Ishikawa (cell line): ENCODE results near the gene RPS27L.

Experiments
- CREB1 ChIP-seq: IDR thresholded peaks from 2 replicates; pipeline ENCODE4 v1.6.1; 2012; ENCODE audit warnings: low read depth
- EGR1 ChIP-seq: IDR thresholded peaks from 2 replicates; pipeline ENCODE4 v1.6.1; 2012
- EP300 ChIP-seq: IDR thresholded peaks from 2 replicates; pipeline ENCODE4 v1.6.1; 2012; ENCODE audit warnings: borderline replicate concordance
- NFIC ChIP-seq: IDR thresholded peaks from 2 replicates; pipeline ENCODE4 v1.6.1; 2012
- RAD21 ChIP-seq: IDR thresholded peaks from 2 replicates; pipeline ENCODE4 v1.6.1; 2012; ENCODE audit warnings: low read depth
- REST ChIP-seq: IDR thresholded peaks from 2 replicates; pipeline ENCODE4 v1.6.1; 2012; ENCODE audit warnings: low read depth, mild to moderate bottlenecking
- USF1 ChIP-seq: IDR thresholded peaks from 2 replicates; pipeline ENCODE4 v1.6.1; 2012
- YY1 ChIP-seq: IDR thresholded peaks from 2 replicates; pipeline ENCODE4 v1.6.1; 2012; ENCODE audit warnings: low read depth

DNA sequence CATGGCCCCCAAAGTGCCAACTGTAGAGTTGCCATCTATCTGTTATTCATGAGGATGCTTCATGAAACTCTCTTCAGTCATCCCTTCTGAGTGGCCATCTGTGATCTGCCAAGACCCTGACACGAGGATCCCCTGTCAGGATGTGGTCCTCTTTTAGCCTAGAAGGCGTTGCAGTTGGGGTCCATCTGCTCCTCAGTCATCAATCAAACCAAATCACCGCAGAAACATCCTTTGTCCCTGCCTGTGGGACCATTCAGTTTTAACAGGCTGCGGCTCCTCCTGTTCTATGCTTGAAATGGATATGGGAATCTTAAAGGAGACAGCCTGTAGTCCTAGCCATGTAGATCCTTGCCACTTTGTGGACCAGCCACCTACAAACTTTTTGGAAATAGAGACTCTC is 5.9 kb upstream of the RPS27L start:
- TF ChIP-seq EGR1 (no peak), EP300 (no peak), RAD21 (no peak), REST (no peak), NFIC (no peak), YY1 (no peak), CREB1 (no peak), USF1 (no peak)
